DND-41 (cell line): ENCODE measurements around the gene CHSY1.

ENCODE experiments used
- ATAC-seq: fragments of 200-7000 bp; cut with Tn5 transposase; 3 replicates; pipeline ENCODE4 v1.9.1; 2021; ENCODE audit warnings: low read depth; ENCODE audit not compliant: insufficient read depth
- DNase-seq: peaks from one replicate; pipeline ENCODE4 v3.0.0-alpha.2; 2020
- H2AFZ ChIP-seq: 2 replicates; pipeline ENCODE4 v1.6.0; 2012; ENCODE audit warnings: low read depth, low read length
- H3K27ac ChIP-seq: 2 replicates; pipeline ENCODE4 v1.5.1; 2012; ENCODE audit warnings: low read length, inconsistent platforms
- H3K27me3 ChIP-seq: fragments of 200-600 bp; sonication (generic); 2 replicates; pipeline ENCODE4 v1.6.0; 2012; ENCODE audit warnings: low read length, mild to moderate bottlenecking, inconsistent platforms; ENCODE audit not compliant: insufficient read depth, poor library complexity
- H3K36me3 ChIP-seq: 2 replicates; pipeline ENCODE4 v1.5.1; 2012; ENCODE audit warnings: low read length, inconsistent platforms; ENCODE audit not compliant: insufficient read depth
- H3K4me1 ChIP-seq: 2 replicates; pipeline ENCODE4 v1.5.1; 2012; ENCODE audit warnings: mild to moderate bottlenecking, low read length; ENCODE audit not compliant: insufficient read depth
- H3K4me2 ChIP-seq: 2 replicates; pipeline ENCODE4 v1.6.0; 2012; ENCODE audit warnings: mild to moderate bottlenecking, moderate library complexity, low read length, inconsistent platforms; ENCODE audit not compliant: insufficient read depth
- H3K4me3 ChIP-seq, 2 experiments: fragments of 200-600 bp in 1 of 2; shearing (Covaris generic) in 1 of 2; 2 replicates each; pipeline ENCODE4 v1.5.1; 2012 to 2016; ENCODE audit warnings: inconsistent platforms in 2 of 2, low read length in 2 of 2, mild to moderate bottlenecking in 2 of 2, low read depth in 1 of 2, moderate library complexity in 1 of 2
- H3K79me2 ChIP-seq: 2 replicates; pipeline ENCODE4 v1.6.0; 2012; ENCODE audit warnings: low read length, inconsistent platforms; ENCODE audit not compliant: insufficient read depth
- H3K9ac ChIP-seq: 2 replicates; pipeline ENCODE4 v1.6.0; 2012; ENCODE audit warnings: low read depth, mild to moderate bottlenecking, inconsistent platforms, low read length, moderate library complexity
- H3K9me3 ChIP-seq: 2 replicates; pipeline ENCODE4 v1.5.1; 2012; ENCODE audit warnings: low read length, moderate library complexity, mild to moderate bottlenecking, inconsistent platforms; ENCODE audit not compliant: insufficient read depth, severe bottlenecking
- H4K20me1 ChIP-seq: 2 replicates; pipeline ENCODE4 v1.6.0; 2012; ENCODE audit warnings: low read length; ENCODE audit not compliant: insufficient read depth
- EZH2 ChIP-seq: IDR thresholded peaks from 3 replicates; pipeline ENCODE4 v1.6.1; 2012; ENCODE audit warnings: borderline replicate concordance, low read depth, mild to moderate bottlenecking, moderate library complexity, low read length, inconsistent platforms; ENCODE audit not compliant: severe bottlenecking
- TF ChIP-seq, protein P1 (sequence below): IDR thresholded peaks from 2 replicates; pipeline ENCODE4 v1.5.1; 2012; ENCODE audit warnings: borderline replicate concordance, low read length, moderate library complexity, mild to moderate bottlenecking; ENCODE audit not compliant: poor library complexity, severe bottlenecking; ENCODE audit errors: extremely low read depth

The CHSY1 gene

GRCh38 chr15:101248274-101248673 is 3.6 kb downstream of the CHSY1 start:
- no peak for TF ChIP-seq EZH2
- TF ChIP-seq, protein P1, sequence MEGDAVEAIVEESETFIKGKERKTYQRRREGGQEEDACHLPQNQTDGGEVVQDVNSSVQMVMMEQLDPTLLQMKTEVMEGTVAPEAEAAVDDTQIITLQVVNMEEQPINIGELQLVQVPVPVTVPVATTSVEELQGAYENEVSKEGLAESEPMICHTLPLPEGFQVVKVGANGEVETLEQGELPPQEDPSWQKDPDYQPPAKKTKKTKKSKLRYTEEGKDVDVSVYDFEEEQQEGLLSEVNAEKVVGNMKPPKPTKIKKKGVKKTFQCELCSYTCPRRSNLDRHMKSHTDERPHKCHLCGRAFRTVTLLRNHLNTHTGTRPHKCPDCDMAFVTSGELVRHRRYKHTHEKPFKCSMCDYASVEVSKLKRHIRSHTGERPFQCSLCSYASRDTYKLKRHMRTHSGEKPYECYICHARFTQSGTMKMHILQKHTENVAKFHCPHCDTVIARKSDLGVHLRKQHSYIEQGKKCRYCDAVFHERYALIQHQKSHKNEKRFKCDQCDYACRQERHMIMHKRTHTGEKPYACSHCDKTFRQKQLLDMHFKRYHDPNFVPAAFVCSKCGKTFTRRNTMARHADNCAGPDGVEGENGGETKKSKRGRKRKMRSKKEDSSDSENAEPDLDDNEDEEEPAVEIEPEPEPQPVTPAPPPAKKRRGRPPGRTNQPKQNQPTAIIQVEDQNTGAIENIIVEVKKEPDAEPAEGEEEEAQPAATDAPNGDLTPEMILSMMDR, result no peak
- ATAC-seq (no peak), DNase-seq (no peak)
- Histone ChIP-seq H4K20me1 (peaks cover 8% of the 10 kb centered on the region; the same call in 1 of the 2 replicates), H3K27me3 (peaks cover 11% of the 10 kb centered on the region), H3K9ac (no peak overlapping the region), H3K9me3 (no peaks in the 10 kb centered on the region), H3K36me3 (peaks cover 11% of the 10 kb centered on the region; the same call in 1 of the 2 replicates), H3K27ac (no peak overlapping the region), H3K4me1 (peaks cover 86% of the 10 kb centered on the region), H2AFZ (no peak overlapping the region), H3K4me3 (no peak overlapping the region), H3K4me2 (no peak overlapping the region), H3K79me2 (peaks cover 82% of the 10 kb centered on the region)

- peaks cover 86% of the 10 kb centered on the region for H3K4me1 ChIP-seq
- no peak for DNase-seq
- no peak overlapping the region for H3K4me3 ChIP-seq
- H3K27me3 ChIP-seq, result no peaks in the 10 kb centered on the region
- no peaks in the 10 kb centered on the region for H3K9me3 ChIP-seq
- no peak overlapping the region for H2AFZ ChIP-seq
- H3K4me2 ChIP-seq, result peak overlapping the region; percentile 23; the same call in 1 of the 2 replicates
- peaks cover 12% of the 10 kb centered on the region for H4K20me1 ChIP-seq
- peaks cover 90% of the 10 kb centered on the region for H3K79me2 ChIP-seq
- H3K27ac ChIP-seq, result no peak overlapping the region
- H3K9ac ChIP-seq, result no peak overlapping the region
- peaks cover 14% of the 10 kb centered on the region for H3K36me3 ChIP-seq
- no peak for ATAC-seq
- TF ChIP-seq, protein P1, result no peak
- TF ChIP-seq EZH2, result no peak
These were observed 4.8 kb downstream of the CHSY1 start for GRCh38 chr15:101246824-101247745.

- no peaks in the 10 kb centered on the region for H3K27me3 ChIP-seq
- peaks cover 93% of the 10 kb centered on the region for H3K79me2 ChIP-seq
- DNase-seq (no peak), ATAC-seq (no peak)
- peaks cover 15% of the 10 kb centered on the region for H3K36me3 ChIP-seq
- no peak overlapping the region for H2AFZ ChIP-seq
- H3K4me3 ChIP-seq, result no peak overlapping the region
- H3K27ac ChIP-seq, result no peak overlapping the region
- TF ChIP-seq EZH2, result no peak
- TF ChIP-seq, protein P1, result no peak
- H3K9me3 ChIP-seq, result no peaks in the 10 kb centered on the region
- no peak overlapping the region for H3K9ac ChIP-seq
- peaks cover 93% of the 10 kb centered on the region for H3K4me1 ChIP-seq
- H4K20me1 ChIP-seq, result peaks cover 14% of the 10 kb centered on the region
- 0 out of 2 replicates have a peak overlapping the region, but pooled peaks have one; percentile 23 for H3K4me2 ChIP-seq
These were observed 5.5 kb downstream of the CHSY1 start for GRCh38 chr15:101246391-101246790.
